Measurements from ENCODE around the gene ANKZF1. TPM values are rescaled to one million over a fixed set of nuclear protein-coding genes. Genes with fewer than 3 reads are reported as not detected.
"Not testable (repeated sequence)": the region's sequence is repeated elsewhere in the genome, so short reads cannot be mapped to it uniquely, and the experiment has no call there.

Gene ANKZF1
- polyA plus RNA-seq (2013, experiment 1 of 2; ENCODE audit: insufficient read length) = 25.1 TPM
- 28.6 TPM for polyA plus RNA-seq (2013, experiment 2 of 2; ENCODE audit: insufficient read length)

GRCh38 chr2:219229305-219230058 lies at the start of gene ANKZF1, which contains the start of gene ATG9A:
ANKZF1 (plus strand) TSS chr2:219229806; CDS start chr2:219230258, 452 bp downstream.
ATG9A (minus strand) TSS chr2:219229636; CDS start chr2:219228024, 1,612 bp downstream.
- peak; percentile 99 for DNase-seq

DNA sequence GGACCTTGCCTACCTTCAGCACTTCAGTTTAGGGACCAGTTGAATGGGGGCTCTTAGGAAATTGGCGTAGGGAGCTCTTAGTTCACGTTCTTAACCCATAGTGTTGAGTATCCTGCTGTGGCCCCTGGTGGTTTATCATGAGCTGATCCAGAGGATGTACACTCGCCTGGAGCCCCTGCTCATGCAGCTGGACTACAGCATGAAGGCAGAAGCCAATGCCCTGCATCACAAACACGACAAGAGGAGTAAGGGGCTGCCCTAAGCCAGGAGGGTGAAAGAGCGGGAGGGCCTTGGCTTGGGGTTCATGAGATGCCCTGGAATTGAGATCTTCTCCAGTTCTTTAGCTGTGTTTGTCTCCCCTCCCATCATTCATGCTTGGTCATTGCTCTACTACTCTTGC lies 48.6 kb upstream of the ANKZF1 start:
- no peak for DNase-seq

DNA sequence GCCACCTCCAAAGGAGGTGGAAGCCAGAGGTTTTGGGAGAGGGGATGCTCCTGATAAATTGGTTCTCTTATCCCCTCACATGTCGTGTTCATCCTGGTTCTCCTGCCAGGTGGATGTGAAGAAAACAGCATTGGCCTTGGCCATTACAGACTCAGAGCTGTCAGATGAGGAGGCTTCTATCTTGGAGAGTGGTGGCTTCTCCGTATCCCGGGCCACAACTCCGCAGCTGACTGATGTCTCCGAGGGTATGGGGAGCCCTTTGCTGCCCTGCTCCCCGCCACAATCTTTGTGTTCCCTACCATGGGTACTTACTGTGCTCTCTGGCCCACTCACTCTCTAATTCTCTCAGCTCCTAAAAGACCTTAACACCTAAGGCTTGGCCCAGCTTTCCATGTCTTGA lies 48.1 kb upstream of the ANKZF1 start:
- no peak for DNase-seq

- DNase-seq = no peak
Measured at GRCh38 chr2:219182331-219183150, 47.1 kb upstream of the ANKZF1 start.

GRCh38 chr2:219183151-219183772 lies 46.3 kb upstream of the ANKZF1 start:
- no peak for DNase-seq

DNA sequence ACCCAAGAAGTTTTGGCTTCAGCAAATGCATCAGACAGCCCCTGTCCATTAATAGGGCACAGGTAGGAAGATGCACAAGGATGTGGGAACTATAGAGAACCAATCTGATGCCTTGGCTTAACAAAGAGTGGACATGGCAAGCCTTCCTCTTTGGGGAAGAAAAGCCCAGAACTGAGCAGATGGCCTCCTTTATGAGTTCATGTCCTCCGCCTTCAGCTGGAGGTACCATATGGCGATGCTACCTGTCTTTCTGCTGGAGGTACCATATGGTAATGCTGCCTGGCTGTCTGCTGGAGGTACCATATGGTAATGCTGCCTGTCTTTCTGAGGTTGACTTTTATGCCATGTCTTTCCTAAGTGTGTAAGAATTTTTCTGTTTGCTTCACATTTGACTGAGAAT lies 45.5 kb upstream of the ANKZF1 start:
- DNase-seq = no peak

GRCh38 chr2:219186754-219187456 lies 42.7 kb upstream of the ANKZF1 start:
- no peak for DNase-seq

DNA sequence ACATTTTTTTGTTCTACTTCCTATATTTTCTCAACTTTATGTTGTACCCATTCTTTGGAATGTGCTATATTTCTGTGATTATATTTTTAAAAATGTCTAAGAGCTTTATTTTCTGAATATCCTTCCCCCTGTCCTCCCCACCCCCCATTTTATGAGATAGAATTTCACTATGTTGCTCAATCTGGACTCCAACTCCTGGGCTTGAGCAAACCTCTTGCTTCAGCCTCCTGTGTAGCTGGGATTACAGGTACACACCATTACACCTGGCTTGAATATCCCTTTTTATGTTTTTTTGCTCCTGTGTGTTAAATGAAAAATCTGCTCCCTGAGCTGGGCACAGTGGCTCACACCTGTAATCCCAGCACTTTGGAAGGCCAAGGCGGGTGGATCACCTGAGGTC lies 32.2 kb upstream of the ANKZF1 start:
- no peak for DNase-seq

- no peak for DNase-seq
Measured at GRCh38 chr2:219198974-219199373, 30.6 kb upstream of the ANKZF1 start.

GRCh38 chr2:219199470-219200211 lies 30.0 kb upstream of the ANKZF1 start:
- no peak for DNase-seq

- not testable (repeated sequence) for DNase-seq
Measured at GRCh38 chr2:219200502-219201326, 28.9 kb upstream of the ANKZF1 start.

GRCh38 chr2:219201331-219201730 lies 28.3 kb upstream of the ANKZF1 start:
- DNase-seq = not testable (repeated sequence)

DNA sequence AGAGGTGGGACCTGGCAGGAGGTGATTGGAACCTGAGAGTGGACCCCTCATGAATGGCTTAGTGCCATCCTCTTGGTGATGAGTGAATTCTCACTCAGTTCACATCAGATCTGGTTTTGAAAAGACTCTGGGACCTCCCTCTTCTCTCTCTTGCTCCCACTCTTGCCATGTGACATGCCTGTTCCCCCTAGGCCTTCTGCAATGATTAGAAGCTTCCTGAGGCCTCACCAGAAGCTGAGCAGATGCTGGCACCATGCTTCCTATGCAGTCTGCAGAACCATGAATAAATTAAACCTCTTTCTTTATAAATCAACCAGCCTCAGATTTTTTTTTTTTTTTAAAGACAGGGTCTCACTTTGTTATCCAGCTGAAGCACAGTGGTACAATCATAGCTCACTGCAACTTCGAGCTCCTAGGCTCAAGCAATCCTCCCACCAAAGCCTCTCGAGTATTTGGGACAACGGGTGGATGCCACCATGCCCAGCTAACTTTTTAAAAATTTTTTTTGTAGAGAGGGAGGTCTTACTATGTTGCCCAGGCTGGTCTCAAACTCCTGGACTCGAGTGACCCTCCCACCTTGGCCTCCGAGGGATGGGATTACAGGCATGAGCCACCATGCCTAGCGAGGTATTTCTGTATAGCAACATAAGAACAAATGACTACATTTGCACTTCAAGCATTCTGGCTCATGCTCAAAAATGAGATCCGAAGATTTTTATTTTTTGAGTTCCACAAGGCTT lies 25.0 kb upstream of the ANKZF1 start:
- no peak for DNase-seq

DNA sequence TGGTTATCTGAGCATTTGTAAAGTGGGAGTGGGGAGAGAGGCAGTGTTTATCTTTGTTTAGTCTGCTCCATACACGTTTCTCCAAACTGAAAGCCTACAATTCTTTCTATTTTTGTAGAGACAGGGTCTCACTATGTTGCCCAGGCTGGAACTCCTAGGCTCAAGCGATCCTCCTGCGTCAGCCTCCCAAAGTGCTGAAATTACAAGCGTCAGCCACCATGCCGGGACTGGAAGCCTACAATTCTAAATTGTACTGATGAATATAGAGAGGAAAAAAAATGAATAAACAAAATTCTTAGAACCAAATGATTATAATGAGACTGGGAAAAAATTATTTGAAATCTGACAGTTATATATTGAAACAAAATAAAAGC lies 24.5 kb upstream of the ANKZF1 start:
- no peak for DNase-seq

DNA sequence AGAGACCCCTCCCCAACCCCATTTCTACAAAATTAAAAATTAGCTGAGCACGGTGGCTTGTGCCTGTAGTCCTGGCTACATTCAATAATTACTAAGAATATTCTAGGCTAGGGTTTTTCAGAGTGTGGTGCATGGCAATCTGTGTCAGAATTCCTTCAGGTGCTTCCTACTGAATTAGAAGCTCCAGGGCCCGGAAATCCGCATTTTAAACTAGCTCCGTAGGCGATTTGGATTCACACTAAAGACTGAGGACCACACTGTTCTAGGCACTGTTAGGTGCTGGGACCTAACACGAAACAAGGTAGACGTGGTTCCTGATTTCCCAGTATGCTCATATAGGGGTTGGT lies 23.7 kb upstream of the ANKZF1 start:
- no peak for DNase-seq

DNA sequence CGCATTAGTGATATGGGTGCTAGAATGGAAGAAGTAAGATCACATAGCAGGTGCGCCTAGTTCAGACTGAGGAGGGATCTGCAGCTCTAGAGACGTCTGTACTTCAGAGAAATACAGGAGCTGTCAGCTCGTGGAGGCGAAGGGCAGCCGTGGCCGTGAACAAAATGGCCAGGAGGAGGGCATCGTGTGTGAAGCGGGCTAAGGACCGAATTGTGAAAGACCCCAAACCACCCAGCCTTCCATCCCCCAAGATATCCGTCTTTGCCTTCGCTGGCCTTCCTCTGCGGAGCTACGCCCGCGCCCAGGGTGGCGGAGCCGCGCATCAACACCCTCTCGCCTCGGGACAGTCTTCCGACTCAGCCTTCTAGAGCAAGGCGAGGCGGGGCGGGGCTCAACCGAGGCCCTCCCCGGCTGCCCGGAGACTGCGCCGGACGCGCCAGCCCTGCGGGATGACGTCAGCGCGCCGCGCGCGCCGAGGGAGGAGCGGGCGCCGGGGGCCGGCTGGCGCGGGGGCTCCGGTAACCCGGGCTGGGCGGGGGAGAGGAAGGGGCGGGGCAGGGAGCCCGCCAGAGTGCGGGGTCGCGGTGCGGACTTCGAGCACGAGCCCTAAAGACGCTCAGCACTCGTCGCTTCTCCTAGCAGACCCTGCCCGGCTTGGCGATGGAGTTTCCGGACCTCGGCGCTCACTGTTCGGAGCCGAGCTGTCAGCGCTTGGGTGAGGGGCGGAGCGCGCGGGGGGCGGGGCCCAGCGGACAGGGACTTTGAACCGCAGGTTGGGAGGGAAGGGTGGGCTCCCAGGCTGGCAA lies 23.1 kb upstream of the ANKZF1 start, which contains the start of gene ZFAND2B:
TSS of gene ZFAND2B (plus strand) at position 455 of the 806 bp plus-strand sequence. CDS start at position 661, 206 bp downstream.
- DNase-seq = peak; percentile 94

DNA sequence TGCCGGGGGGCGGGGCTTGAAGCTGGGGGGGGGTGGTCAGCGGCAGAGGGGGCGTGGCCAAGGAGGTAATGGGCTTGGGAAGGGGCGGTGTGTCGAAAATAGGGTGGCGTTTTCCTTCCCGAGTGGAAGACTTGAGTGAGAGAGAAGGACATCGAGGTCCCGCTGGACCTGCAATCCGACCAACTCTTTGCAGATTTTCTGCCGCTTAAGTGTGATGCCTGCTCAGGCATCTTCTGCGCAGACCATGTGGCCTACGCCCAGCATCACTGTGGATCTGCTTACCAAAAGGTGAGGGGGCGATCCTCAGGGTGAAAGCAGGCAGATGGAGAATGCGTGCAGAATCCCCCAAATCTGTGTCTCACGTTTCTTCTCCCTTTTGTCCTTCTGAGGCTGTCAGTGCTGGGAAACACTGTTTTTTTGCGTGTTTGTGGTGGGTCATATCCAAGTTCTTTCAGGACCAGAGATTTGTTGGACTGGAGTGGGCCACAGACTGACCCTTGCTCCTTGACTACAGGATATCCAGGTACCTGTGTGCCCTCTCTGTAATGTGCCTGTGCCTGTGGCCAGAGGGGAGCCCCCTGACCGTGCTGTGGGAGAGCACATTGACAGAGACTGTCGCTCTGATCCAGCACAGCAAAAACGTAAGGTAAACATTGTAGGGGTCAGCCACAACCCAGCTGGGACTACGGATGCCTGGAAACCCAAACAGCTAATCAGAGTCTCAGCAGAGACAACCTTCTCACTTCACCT lies 22.3 kb upstream of the ANKZF1 start:
- no peak for DNase-seq
